ENCODE results near the gene HCFC1R1.
A peak's percentile ranks its signal among the peaks of the same experiment; 100 is the strongest.

Gene HCFC1R1

DNA sequence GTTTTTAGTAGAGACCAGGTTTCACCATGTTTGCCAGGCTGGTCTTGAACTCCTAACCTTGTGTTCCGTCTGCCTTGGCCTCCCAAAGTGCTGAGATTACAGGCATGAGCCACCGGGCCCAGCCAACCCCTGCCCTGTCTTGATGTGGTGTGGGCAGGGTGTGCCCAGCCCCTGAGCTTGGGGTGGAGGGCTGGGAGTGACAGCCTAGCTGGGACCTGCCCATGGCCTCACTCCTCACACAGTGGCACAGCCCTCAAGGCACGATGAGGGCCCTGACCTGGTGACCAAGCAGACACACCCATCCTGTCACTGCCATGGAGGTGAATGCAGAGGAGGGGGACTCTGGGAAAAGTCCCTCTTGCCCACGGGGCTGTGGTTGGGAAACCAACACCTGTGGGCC is 44.7 kb upstream of the HCFC1R1 start:
- no peaks in the 10 kb centered on the region for H3K27me3 ChIP-seq (replicated peaks; ENCODE audit: control insufficient read depth, insufficient read depth, low read length)
- no peak for DNase-seq (ENCODE audit: extremely low read depth, insufficient read length)
- no peak overlapping the region for H3K4me3 ChIP-seq (replicated peaks; ENCODE audit: low read depth, low read length)
- H3K36me3 ChIP-seq (ENCODE audit: control insufficient read depth, insufficient read depth, low read length): peaks cover 5% of the 10 kb centered on the region
- TF ChIP-seq, protein P1, sequence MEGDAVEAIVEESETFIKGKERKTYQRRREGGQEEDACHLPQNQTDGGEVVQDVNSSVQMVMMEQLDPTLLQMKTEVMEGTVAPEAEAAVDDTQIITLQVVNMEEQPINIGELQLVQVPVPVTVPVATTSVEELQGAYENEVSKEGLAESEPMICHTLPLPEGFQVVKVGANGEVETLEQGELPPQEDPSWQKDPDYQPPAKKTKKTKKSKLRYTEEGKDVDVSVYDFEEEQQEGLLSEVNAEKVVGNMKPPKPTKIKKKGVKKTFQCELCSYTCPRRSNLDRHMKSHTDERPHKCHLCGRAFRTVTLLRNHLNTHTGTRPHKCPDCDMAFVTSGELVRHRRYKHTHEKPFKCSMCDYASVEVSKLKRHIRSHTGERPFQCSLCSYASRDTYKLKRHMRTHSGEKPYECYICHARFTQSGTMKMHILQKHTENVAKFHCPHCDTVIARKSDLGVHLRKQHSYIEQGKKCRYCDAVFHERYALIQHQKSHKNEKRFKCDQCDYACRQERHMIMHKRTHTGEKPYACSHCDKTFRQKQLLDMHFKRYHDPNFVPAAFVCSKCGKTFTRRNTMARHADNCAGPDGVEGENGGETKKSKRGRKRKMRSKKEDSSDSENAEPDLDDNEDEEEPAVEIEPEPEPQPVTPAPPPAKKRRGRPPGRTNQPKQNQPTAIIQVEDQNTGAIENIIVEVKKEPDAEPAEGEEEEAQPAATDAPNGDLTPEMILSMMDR (IDR thresholded peaks at IDR 0.05; ENCODE audit: insufficient read depth, low read length, poor library complexity, severe bottlenecking): no peak

DNA sequence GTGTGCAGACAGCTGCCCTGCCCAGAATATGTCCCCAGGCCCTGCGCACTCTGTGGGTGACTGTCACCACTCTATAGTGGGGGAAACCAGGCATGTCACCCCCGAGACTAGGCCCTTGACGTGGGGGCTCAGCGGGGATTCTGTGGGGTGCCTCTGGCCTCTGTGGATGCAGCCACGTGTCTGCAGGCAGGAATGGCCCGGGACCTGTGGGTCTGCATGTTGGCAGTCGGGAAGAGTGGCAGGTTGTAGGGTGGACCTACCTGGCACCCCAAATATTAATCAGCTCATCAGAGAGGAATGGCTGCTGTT is 42.7 kb upstream of the HCFC1R1 start:
- Histone ChIP-seq H3K36me3 (ENCODE audit: control insufficient read depth, insufficient read depth, low read length) (peaks cover 5% of the 10 kb centered on the region), H3K4me3 (replicated peaks; ENCODE audit: low read depth, low read length) (peak overlapping the region; percentile 65), H3K27me3 (replicated peaks; ENCODE audit: control insufficient read depth, insufficient read depth, low read length) (no peaks in the 10 kb centered on the region)
- TF ChIP-seq, protein P1 (IDR thresholded peaks at IDR 0.05; ENCODE audit: insufficient read depth, low read length, poor library complexity, severe bottlenecking): no peak
- no peak for DNase-seq (ENCODE audit: extremely low read depth, insufficient read length)

DNA sequence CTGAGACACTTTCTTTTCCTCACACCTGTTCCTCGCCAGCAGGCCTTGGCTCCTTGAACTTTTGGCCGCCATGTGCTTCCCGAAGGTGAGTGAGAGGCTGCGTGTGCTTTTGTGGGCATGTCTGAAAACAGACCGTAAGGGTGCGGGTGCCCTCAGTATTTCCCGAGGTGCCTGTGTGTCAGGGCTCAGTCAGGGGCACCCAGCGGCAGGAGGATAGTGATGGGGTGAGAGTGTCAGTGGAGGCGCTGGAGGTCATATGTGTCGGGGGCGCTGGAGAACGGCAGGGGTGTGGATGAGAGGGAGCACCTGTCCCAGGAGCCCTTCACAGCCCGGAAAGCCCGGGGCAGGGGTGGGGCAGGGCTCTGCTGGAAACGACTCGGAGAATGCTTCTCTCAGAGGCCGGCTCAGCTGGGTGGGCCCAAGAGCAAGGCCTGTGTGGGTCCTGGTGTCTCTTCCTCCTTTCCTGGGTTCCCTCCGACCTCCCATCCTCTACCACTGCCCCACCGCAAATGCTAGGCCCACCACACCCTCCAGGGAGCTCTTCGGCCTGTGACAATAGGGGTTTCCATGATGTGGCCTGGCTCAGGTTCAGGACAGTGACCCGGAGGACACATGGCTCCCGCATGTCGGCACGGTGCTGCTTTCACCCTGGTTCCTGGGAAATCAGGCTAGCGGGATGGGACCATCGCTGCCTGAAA is 42.1 kb upstream of the HCFC1R1 start:
- Histone ChIP-seq H3K27me3 (replicated peaks; ENCODE audit: control insufficient read depth, insufficient read depth, low read length) (no peaks in the 10 kb centered on the region), H3K36me3 (ENCODE audit: control insufficient read depth, insufficient read depth, low read length) (peaks cover 5% of the 10 kb centered on the region), H3K4me3 (replicated peaks; ENCODE audit: low read depth, low read length) (peak overlapping the region; percentile 65)
- DNase-seq (ENCODE audit: extremely low read depth, insufficient read length): no peak
- TF ChIP-seq, protein P1 (IDR thresholded peaks at IDR 0.05; ENCODE audit: insufficient read depth, low read length, poor library complexity, severe bottlenecking): no peak

DNA sequence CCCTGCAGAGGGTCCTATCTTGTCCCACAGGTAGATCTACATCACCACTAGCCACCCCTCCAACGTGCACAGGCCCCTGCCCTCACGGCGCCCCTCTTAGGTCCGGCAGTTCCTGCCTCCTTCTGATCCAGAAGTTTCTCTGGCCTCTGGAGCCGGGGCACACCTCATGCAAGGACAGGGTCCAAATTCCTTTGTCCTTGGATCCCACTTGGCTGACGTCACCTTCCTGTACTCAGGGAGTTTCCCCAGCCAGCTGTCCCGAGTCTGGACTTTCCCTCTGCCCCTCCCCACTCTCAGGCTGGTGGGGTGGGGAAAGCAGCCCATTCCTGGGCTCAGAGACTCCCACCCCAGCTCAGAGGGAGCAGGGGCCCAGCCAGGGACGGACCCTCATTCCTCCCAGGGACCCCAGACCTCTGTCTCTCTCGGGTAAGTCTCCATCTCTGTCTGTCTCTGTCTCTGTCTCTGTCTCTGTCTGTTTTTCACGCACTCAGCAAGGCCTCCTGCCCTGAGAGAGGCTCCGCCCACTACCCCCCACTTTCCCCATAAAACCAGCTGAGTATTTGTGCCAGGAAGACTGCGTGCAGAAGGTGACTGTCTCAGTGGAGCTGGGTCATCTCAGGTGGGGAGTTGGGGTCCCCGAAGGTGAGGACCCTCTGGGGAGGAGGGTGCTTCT is 41.5 kb upstream of the HCFC1R1 start, which contains the start of gene IL32:
TSS of gene IL32 (plus strand) at position 572 of the 673 bp plus-strand sequence. CDS start 172 bp downstream, outside the sequence.
- Histone ChIP-seq H3K27me3 (replicated peaks; ENCODE audit: control insufficient read depth, insufficient read depth, low read length) (no peaks in the 10 kb centered on the region), H3K36me3 (ENCODE audit: control insufficient read depth, insufficient read depth, low read length) (peaks cover 5% of the 10 kb centered on the region), H3K4me3 (replicated peaks; ENCODE audit: low read depth, low read length) (peak within 1 kb of the TSS; percentile 65)
- TF ChIP-seq, protein P1 (IDR thresholded peaks at IDR 0.05; ENCODE audit: insufficient read depth, low read length, poor library complexity, severe bottlenecking): no peak
- DNase-seq (ENCODE audit: extremely low read depth, insufficient read length): no peak

GRCh38 chr16:3063625-3064386 is 40.1 kb upstream of the HCFC1R1 start:
- Histone ChIP-seq H3K27me3 (replicated peaks; ENCODE audit: control insufficient read depth, insufficient read depth, low read length) (no peaks in the 10 kb centered on the region), H3K4me3 (replicated peaks; ENCODE audit: low read depth, low read length) (no peak overlapping the region), H3K36me3 (ENCODE audit: control insufficient read depth, insufficient read depth, low read length) (peaks cover 3% of the 10 kb centered on the region)
- TF ChIP-seq, protein P1 (IDR thresholded peaks at IDR 0.05; ENCODE audit: insufficient read depth, low read length, poor library complexity, severe bottlenecking): no peak
- DNase-seq (ENCODE audit: extremely low read depth, insufficient read length): no peak
